Endodermal cell (in vitro differentiated cells): ENCODE data around the gene PPM1D. TPM values are rescaled to one million over a fixed set of nuclear protein-coding genes. Genes with fewer than 3 reads are reported as not detected.

Source experiments
- DNase-seq: peaks from one replicate; pipeline ENCODE4 v3.0.0-alpha.2; 2017
- H3K27ac ChIP-seq: 2 replicates; pipeline ENCODE4 v1.5.1; 2013; ENCODE audit warnings: mild to moderate bottlenecking, low read depth, low read length, moderate library complexity
- H3K27me3 ChIP-seq: 2 replicates; pipeline ENCODE4 v1.6.1; 2013; ENCODE audit warnings: mild to moderate bottlenecking, low read length, moderate library complexity; ENCODE audit not compliant: insufficient read depth, control insufficient read depth, poor library complexity, severe bottlenecking
- H3K36me3 ChIP-seq: 2 replicates; pipeline ENCODE4 v1.7.0; 2013; ENCODE audit warnings: mild to moderate bottlenecking, low read length, moderate library complexity; ENCODE audit not compliant: control insufficient read depth, insufficient read depth
- H3K4me1 ChIP-seq: one replicate; pipeline ENCODE4 v1.7.0; 2013; ENCODE audit warnings: low read length; ENCODE audit not compliant: control insufficient read depth, insufficient read depth
- H3K4me3 ChIP-seq: 2 replicates; pipeline ENCODE4 v1.5.1; 2013; ENCODE audit warnings: mild to moderate bottlenecking, low read length, moderate library complexity
- H3K9ac ChIP-seq: 2 replicates; pipeline ENCODE4 v1.6.1; 2013; ENCODE audit warnings: mild to moderate bottlenecking, low read length, moderate library complexity; ENCODE audit not compliant: poor library complexity, severe bottlenecking; ENCODE audit errors: extremely low read depth
- H3K9me3 ChIP-seq: 2 replicates; pipeline ENCODE4 v1.6.1; 2013; ENCODE audit warnings: mild to moderate bottlenecking, low read length, moderate library complexity; ENCODE audit not compliant: control insufficient read depth
- H3K27ac Mint-ChIP-seq: 2 replicates; pipeline ENCODE4 v1.8.0; 2020; ENCODE audit warnings: mixed read lengths
- H3K27me3 Mint-ChIP-seq: 2 replicates; pipeline ENCODE4 v1.8.0; 2021; ENCODE audit warnings: mild to moderate bottlenecking, mixed read lengths; ENCODE audit not compliant: insufficient read depth
- H3K36me3 Mint-ChIP-seq: 2 replicates; pipeline ENCODE4 v1.8.0; 2020; ENCODE audit warnings: low read depth, mixed read lengths
- H3K4me1 Mint-ChIP-seq: 2 replicates; pipeline ENCODE4 v1.8.0; 2020; ENCODE audit warnings: mixed read lengths
- H3K4me3 Mint-ChIP-seq: 2 replicates; pipeline ENCODE4 v1.8.0; 2020; ENCODE audit warnings: mild to moderate bottlenecking, moderate library complexity, mixed read lengths
- H3K9me3 Mint-ChIP-seq: 2 replicates; pipeline ENCODE4 v1.8.0; 2020; ENCODE audit warnings: mild to moderate bottlenecking, mixed read lengths
- WGBS, 2 experiments: methylation state at CpG; one replicate each; pipeline versions ENCODE4 v1.1.5 to v1.1.7; 2013; ENCODE audit warnings: missing lambda C conversion rate in 2 of 2, mixed read lengths in 1 of 2; ENCODE audit not compliant: insufficient coverage in 1 of 2, insufficient read length in 1 of 2; 5-methylcytosine and 5-hydroxymethylcytosine counted together
- total RNA-seq, 2 donors: library from RNA; stranded (reverse); fragmentation: NEBNext Ultra II Directional in 1 of 2; extraction: Animal tissue kit (Norgen Biotek cat#: 25700) in 1 of 2; gene quantifications; 2 replicates in 1 of 2; 3 replicates in 1 of 2; pipeline ENCODE4 v1.2.1, GENCODE V29; 2021
- TF ChIP-seq, protein P1 (sequence below): fragments of 200-600 bp; sonication (generic); conservative IDR thresholded peaks from 2 replicates; pipeline ENCODE4 v1.5.0; 2021; ENCODE audit warnings: antibody characterized with exemption, mild to moderate bottlenecking

The PPM1D gene
- total RNA-seq, 2 donors from 2014 or later, result 9.4 to 13.0 TPM

DNA sequence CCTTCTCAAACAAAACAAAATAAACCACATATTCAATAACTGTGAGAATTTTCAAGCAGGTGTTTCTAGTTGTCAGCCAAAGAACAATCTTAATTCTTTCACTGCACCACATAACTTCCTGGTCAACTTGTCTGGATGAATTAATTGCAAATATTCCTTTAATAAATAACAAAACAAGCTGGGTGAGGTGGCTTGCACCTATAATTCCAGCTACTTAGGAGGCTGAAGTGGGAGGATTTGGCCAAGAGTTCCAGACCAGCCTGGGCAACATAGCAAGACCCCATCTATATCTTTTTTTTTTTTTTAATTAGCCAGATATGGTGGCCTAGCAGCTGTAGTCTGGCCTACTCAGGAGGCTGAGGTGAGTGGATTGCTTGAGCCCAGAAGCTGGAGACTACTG lies 17.0 kb upstream of the PPM1D start:
- Histone ChIP-seq H3K4me1 (peaks cover 3% of the 10 kb centered on the region), H3K4me3 (no peak overlapping the region), H3K9ac (no peak overlapping the region), H3K27me3 (no peaks in the 10 kb centered on the region), H3K9me3 (no peaks in the 10 kb centered on the region), H3K36me3 (no peaks in the 10 kb centered on the region), H3K27ac (no peak overlapping the region)
- no peaks in the 10 kb centered on the region for H3K9me3 Mint-ChIP-seq
- peaks cover 22% of the 10 kb centered on the region for H3K4me1 Mint-ChIP-seq
- no peaks in the 10 kb centered on the region for H3K36me3 Mint-ChIP-seq
- no peak overlapping the region for H3K27ac Mint-ChIP-seq
- H3K4me3 Mint-ChIP-seq, result no peak overlapping the region
- DNase-seq, result no peak
- TF ChIP-seq, protein P1, sequence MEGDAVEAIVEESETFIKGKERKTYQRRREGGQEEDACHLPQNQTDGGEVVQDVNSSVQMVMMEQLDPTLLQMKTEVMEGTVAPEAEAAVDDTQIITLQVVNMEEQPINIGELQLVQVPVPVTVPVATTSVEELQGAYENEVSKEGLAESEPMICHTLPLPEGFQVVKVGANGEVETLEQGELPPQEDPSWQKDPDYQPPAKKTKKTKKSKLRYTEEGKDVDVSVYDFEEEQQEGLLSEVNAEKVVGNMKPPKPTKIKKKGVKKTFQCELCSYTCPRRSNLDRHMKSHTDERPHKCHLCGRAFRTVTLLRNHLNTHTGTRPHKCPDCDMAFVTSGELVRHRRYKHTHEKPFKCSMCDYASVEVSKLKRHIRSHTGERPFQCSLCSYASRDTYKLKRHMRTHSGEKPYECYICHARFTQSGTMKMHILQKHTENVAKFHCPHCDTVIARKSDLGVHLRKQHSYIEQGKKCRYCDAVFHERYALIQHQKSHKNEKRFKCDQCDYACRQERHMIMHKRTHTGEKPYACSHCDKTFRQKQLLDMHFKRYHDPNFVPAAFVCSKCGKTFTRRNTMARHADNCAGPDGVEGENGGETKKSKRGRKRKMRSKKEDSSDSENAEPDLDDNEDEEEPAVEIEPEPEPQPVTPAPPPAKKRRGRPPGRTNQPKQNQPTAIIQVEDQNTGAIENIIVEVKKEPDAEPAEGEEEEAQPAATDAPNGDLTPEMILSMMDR, result no peak
- H3K27me3 Mint-ChIP-seq, result peaks cover 6% of the 10 kb centered on the region

DNA sequence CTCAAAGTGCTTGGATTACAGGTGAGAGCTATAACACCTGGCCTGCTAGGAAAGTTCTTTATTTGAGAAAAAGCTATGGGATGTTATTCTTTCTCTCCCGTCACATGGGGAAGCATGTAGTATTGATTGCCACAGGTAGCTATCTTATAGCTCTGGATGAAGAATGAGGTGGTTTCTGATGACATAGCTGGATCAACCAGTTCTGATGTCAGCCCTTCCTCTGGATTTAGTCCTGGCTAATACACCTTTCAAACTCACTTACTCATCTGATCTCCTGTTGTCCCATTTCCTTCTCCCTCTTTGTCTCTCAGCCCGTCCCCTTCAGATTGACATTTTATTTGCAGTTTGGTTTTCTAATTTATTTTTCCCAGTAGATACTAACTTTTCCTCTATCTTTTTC lies 14.1 kb upstream of the PPM1D start:
- Mint-ChIP-seq H3K9me3 (no peaks in the 10 kb centered on the region), H3K4me3 (no peak overlapping the region), H3K27ac (no peak overlapping the region), H3K4me1 (peaks cover 11% of the 10 kb centered on the region), H3K27me3 (peaks cover 4% of the 10 kb centered on the region), H3K36me3 (no peaks in the 10 kb centered on the region)
- H3K36me3 ChIP-seq, result no peaks in the 10 kb centered on the region
- H3K27ac ChIP-seq, result no peak overlapping the region
- H3K4me1 ChIP-seq, result no peaks in the 10 kb centered on the region
- WGBS, 2 experiments, result 84% methylated on average over 2 of the region's 2 CpGs; no CpG with 5 or more reads in 1 of the 2 experiments
- H3K4me3 ChIP-seq, result no peak overlapping the region
- no peaks in the 10 kb centered on the region for H3K9me3 ChIP-seq
- no peak overlapping the region for H3K9ac ChIP-seq
- DNase-seq, result no peak
- TF ChIP-seq, protein P1, result no peak
- H3K27me3 ChIP-seq, result no peaks in the 10 kb centered on the region

DNA sequence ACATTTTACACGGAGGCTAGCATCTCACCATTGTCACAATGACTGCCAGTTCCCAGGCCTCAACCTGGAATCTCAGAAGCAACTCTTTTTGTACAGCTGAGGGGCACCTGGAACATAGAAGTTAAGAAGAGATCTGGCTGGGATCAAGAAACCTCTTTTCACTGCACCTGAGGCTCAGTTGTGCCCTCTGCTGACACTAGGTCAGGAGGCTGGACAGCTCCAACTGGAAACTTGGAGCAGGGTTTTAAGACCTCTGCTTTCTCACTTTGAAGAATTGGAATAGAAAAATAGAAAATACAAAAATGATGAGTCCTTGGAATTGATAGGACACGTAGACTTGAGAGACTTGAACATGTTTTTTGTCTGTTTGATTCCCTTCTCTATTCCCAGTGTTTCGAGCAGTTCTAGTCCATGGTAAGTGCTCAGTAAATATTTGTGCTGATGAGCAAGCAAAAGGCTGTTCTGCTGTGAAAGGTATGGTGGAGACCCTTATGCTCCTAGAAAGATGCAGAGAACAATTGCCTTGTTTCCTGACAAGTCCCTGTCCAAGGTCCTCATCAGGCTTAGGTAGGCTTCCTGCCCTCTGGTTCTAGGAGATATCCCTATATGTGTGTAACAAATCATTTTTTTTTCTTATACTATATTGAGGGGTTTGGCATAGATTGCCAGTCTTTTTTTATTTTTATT lies 13.6 kb upstream of the PPM1D start:
- no peak overlapping the region for H3K27ac Mint-ChIP-seq
- H3K27ac ChIP-seq, result no peak overlapping the region
- 56 to 60% methylated on average over 3 of the region's 3 CpGs for WGBS, 2 experiments
- no peak overlapping the region for H3K4me3 ChIP-seq
- no peaks in the 10 kb centered on the region for H3K9me3 ChIP-seq
- peaks cover 3% of the 10 kb centered on the region for H3K27me3 Mint-ChIP-seq
- DNase-seq, result peak; percentile 85
- TF ChIP-seq, protein P1, result peak; percentile 68
- H3K4me1 ChIP-seq, result no peaks in the 10 kb centered on the region
- H3K9ac ChIP-seq, result no peak overlapping the region
- H3K9me3 Mint-ChIP-seq, result no peaks in the 10 kb centered on the region
- no peak overlapping the region for H3K4me3 Mint-ChIP-seq
- peaks cover 9% of the 10 kb centered on the region for H3K4me1 Mint-ChIP-seq
- H3K36me3 Mint-ChIP-seq, result no peaks in the 10 kb centered on the region
- H3K36me3 ChIP-seq, result no peaks in the 10 kb centered on the region
- H3K27me3 ChIP-seq, result no peaks in the 10 kb centered on the region
